Mammary epithelial cell (primary cell): Measurements from ENCODE around the gene FIBCD1.

Experiments used
- EZH2 ChIP-seq: IDR thresholded peaks from 2 replicates; pipeline ENCODE4 v1.6.1; 2012; ENCODE audit warnings: low read length, inconsistent platforms, borderline replicate concordance
- TF ChIP-seq, protein P1 (sequence below), 2 donors: IDR thresholded peaks in 1 of 2; conservative IDR thresholded peaks in 1 of 2; 2 replicates each; pipeline ENCODE4 v1.5.1; 2011 to 2012; ENCODE audit warnings: inconsistent platforms in 2 of 2, low read length in 2 of 2, mild to moderate bottlenecking in 2 of 2, control low read depth in 1 of 2, low read depth in 1 of 2; ENCODE audit not compliant: insufficient read depth in 1 of 2; ENCODE audit errors: extremely low read depth in 1 of 2

- TF ChIP-seq, protein P1, sequence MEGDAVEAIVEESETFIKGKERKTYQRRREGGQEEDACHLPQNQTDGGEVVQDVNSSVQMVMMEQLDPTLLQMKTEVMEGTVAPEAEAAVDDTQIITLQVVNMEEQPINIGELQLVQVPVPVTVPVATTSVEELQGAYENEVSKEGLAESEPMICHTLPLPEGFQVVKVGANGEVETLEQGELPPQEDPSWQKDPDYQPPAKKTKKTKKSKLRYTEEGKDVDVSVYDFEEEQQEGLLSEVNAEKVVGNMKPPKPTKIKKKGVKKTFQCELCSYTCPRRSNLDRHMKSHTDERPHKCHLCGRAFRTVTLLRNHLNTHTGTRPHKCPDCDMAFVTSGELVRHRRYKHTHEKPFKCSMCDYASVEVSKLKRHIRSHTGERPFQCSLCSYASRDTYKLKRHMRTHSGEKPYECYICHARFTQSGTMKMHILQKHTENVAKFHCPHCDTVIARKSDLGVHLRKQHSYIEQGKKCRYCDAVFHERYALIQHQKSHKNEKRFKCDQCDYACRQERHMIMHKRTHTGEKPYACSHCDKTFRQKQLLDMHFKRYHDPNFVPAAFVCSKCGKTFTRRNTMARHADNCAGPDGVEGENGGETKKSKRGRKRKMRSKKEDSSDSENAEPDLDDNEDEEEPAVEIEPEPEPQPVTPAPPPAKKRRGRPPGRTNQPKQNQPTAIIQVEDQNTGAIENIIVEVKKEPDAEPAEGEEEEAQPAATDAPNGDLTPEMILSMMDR (conservative IDR thresholded peaks at IDR 0.05 in 1 of 2, IDR thresholded peaks at IDR 0.05 in 1 of 2; ENCODE audit: extremely low read depth in 1 of 2, insufficient read depth in 1 of 2, low read depth in 1 of 2, low read length in 2 of 2): no peak
- TF ChIP-seq EZH2: no peak
Measured at GRCh38 chr9:130884542-130885483, 54.2 kb downstream of the FIBCD1 start.
